Stimulated activated naive B cell treated with anti-CD40 and anti-IgM and Interleukin-4, amounts not matched to agents 10 μg/mL and 1 μg/mL and 100 μg/mL, for 72 hours (primary cell): ENCODE measurements around the gene AXIN1.
"Not testable (repeated sequence)": the region's sequence is repeated elsewhere in the genome, so short reads cannot be mapped to it uniquely, and the experiment has no call there.

ENCODE experiments used
- ATAC-seq, 2 donors: fragments of 150-1000 bp; cut with Tn5 transposase; replicated peaks; 2 replicates each; pipeline ENCODE4 v1.10.0; 2021; ENCODE audit warnings: moderate library complexity in 1 of 2
- DNase-seq: peaks from one replicate; pipeline ENCODE4 v3.0.0; 2021
- H3K27ac Mint-ChIP-seq: one replicate; pipeline ENCODE4 v1.8.0; 2022; ENCODE audit warnings: mild to moderate bottlenecking, mixed read lengths
- H3K27me3 Mint-ChIP-seq, 2 donors: one replicate each; pipeline ENCODE4 v1.8.0; 2022; ENCODE audit warnings: mixed read lengths in 2 of 2
- H3K36me3 Mint-ChIP-seq, 2 donors: one replicate each; pipeline ENCODE4 v1.8.0; 2022; ENCODE audit warnings: mixed read lengths in 2 of 2, mild to moderate bottlenecking in 1 of 2
- H3K4me1 Mint-ChIP-seq, 2 donors: one replicate each; pipeline ENCODE4 v1.8.0; 2022; ENCODE audit warnings: mixed read lengths in 2 of 2, mild to moderate bottlenecking in 1 of 2
- H3K4me3 Mint-ChIP-seq, 2 donors: one replicate each; pipeline ENCODE4 v1.8.0; 2022; ENCODE audit warnings: mild to moderate bottlenecking in 2 of 2, mixed read lengths in 2 of 2, moderate library complexity in 1 of 2
- H3K9me3 Mint-ChIP-seq, 2 donors: one replicate each; pipeline ENCODE4 v1.8.0; 2022; ENCODE audit warnings: mixed read lengths in 2 of 2, mild to moderate bottlenecking in 1 of 2

The AXIN1 gene

GRCh38 chr16:387761-388666 lies 35.5 kb upstream of the AXIN1 start:
- DNase-seq, ATAC-seq, H3K4me3 Mint-ChIP-seq, H3K27me3 Mint-ChIP-seq, H3K9me3 Mint-ChIP-seq, H3K36me3 Mint-ChIP-seq, H3K27ac Mint-ChIP-seq: not testable (repeated sequence)
- peaks cover 14 to 29% of the 10 kb centered on the region in 2 donors for H3K4me1 Mint-ChIP-seq

- Mint-ChIP-seq H3K4me1 (peaks cover 11 to 30% of the 10 kb centered on the region in 2 donors), H3K27ac (no peak overlapping the region), H3K9me3 (no peaks in the 10 kb centered on the region), H3K27me3 (no peaks in the 10 kb centered on the region), H3K36me3 (no peaks in the 10 kb centered on the region), H3K4me3 (no peak overlapping the region)
- no peak for ATAC-seq
- DNase-seq, result no peak
Observed at GRCh38 chr16:386641-387156, 34.2 kb upstream of the AXIN1 start.

GRCh38 chr16:383326-384051 lies 31.0 kb upstream of the AXIN1 start:
- Mint-ChIP-seq H3K27ac (peak overlapping the region; percentile 91), H3K4me3 (peak overlapping the region; percentile 87 to 89), H3K9me3 (no peaks in the 10 kb centered on the region), H3K27me3 (no peaks in the 10 kb centered on the region), H3K36me3 (no peaks in the 10 kb centered on the region), H3K4me1 (peaks cover 13 to 48% of the 10 kb centered on the region in 2 donors)
- peak; percentile 85 for DNase-seq
- peak; percentile 78 to 85 for ATAC-seq

DNA sequence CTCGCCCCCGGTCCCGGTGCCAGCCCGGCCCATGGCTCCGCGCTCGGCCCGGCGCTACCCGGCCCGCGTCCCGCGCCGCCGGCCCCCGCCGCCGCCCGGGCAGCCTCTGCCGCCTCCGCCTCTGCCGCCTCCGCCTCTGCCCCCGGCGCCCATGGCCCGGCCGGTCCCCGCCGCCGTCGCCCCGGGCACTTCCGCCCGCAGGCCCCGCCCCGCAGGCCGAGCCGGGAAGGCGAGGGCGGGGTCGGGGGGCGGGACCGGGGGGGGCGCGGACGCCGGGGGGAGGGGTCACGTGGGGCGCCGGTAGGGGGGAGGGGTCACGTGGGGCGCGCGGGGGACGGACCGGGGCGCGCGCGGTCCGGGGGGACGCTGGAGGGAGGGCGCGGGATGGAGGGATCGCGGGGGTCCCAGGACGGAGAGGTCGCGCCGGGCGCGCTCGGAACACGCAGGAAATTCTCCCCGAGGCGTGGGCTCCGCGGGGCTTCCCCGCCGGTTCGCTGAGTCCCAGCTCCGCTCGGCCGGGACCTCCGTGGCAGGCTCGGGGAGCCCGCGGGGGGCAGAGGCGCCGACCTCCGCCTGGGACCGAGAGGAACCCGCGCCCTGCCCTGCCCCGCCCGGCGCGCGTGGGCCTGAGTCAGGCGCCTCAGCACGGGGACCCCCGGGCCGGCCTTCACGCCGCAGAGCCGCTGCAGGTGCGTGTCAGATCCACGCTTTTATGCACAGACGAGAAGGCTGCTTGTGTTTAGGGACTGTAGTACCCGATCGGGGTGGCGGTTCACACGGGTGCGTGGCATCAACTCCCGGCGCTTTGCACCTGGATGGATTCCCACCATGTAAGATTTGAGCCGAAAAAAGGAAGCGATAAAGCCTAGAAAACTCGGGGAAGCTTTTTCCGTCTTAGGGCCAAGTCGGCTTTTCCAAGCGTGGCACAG lies 29.5 kb upstream of the AXIN1 start, which contains the start of gene PGAP6:
PGAP6 (minus strand) TSS at position 190 of the 929 bp plus-strand sequence; CDS start at position 33, 157 bp downstream.
- Mint-ChIP-seq H3K4me3 (peak within 1 kb of the TSS; percentile 87 to 89), H3K9me3 (no peaks in the 10 kb centered on the region), H3K36me3 (peaks cover 0 to 1% of the 10 kb centered on the region in 2 donors), H3K27me3 (no peaks in the 10 kb centered on the region), H3K4me1 (peaks cover 13 to 48% of the 10 kb centered on the region in 2 donors), H3K27ac (peak within 1 kb of the TSS; percentile 91)
- DNase-seq, result peak; percentile 57
- ATAC-seq, result peak; percentile 45 to 69

- peak; percentile 16 to 36 for ATAC-seq
- Mint-ChIP-seq H3K27ac (no peak overlapping the region), H3K4me3 (peak overlapping the region; percentile 82 to 83), H3K4me1 (peaks cover 11 to 45% of the 10 kb centered on the region in 2 donors), H3K36me3 (peaks cover 2% of the 10 kb centered on the region in 2 donors), H3K27me3 (no peaks in the 10 kb centered on the region), H3K9me3 (no peaks in the 10 kb centered on the region)
- DNase-seq, result no peak
Observed at GRCh38 chr16:381012-381788, 28.7 kb upstream of the AXIN1 start.

DNA sequence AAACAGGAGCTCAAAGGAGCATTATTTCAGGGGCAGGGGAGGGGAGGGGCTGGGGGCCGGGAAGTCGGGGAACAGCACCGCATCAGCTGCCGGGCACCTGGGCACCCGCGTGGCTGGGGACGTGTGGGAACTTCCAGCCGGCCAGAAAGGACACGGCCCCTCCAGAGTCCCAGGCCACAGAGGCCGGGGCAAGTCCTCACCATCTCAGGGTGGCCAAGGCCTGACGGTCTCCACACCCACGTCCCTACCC lies 28.2 kb upstream of the AXIN1 start:
- peaks cover 5 to 6% of the 10 kb centered on the region in 2 donors for H3K36me3 Mint-ChIP-seq
- H3K27me3 Mint-ChIP-seq, result no peaks in the 10 kb centered on the region
- H3K27ac Mint-ChIP-seq, result no peak overlapping the region
- no peaks in the 10 kb centered on the region for H3K9me3 Mint-ChIP-seq
- peaks cover 10 to 40% of the 10 kb centered on the region in 2 donors for H3K4me1 Mint-ChIP-seq
- peak overlapping the region; percentile 82 to 83 for H3K4me3 Mint-ChIP-seq
- DNase-seq, result no peak
- ATAC-seq, result no peak

- H3K36me3 Mint-ChIP-seq, result peaks cover 5 to 6% of the 10 kb centered on the region in 2 donors
- peaks cover 10 to 40% of the 10 kb centered on the region in 2 donors for H3K4me1 Mint-ChIP-seq
- no peaks in the 10 kb centered on the region for H3K9me3 Mint-ChIP-seq
- H3K4me3 Mint-ChIP-seq, result peak overlapping the region; percentile 62 to 82
- no peaks in the 10 kb centered on the region for H3K27me3 Mint-ChIP-seq
- no peak for DNase-seq
- no peak for ATAC-seq
- peak overlapping the region; percentile 31 for H3K27ac Mint-ChIP-seq
Observed at GRCh38 chr16:379961-380761, 27.6 kb upstream of the AXIN1 start.

- H3K27me3 Mint-ChIP-seq, result no peaks in the 10 kb centered on the region
- no peak overlapping the region for H3K4me3 Mint-ChIP-seq
- peaks cover 10 to 39% of the 10 kb centered on the region in 2 donors for H3K4me1 Mint-ChIP-seq
- DNase-seq (no peak), ATAC-seq (no peak)
- H3K36me3 Mint-ChIP-seq, result peaks cover 5 to 6% of the 10 kb centered on the region in 2 donors
- H3K9me3 Mint-ChIP-seq, result no peaks in the 10 kb centered on the region
- H3K27ac Mint-ChIP-seq, result no peak overlapping the region
Observed at GRCh38 chr16:379183-379960, 26.8 kb upstream of the AXIN1 start.

GRCh38 chr16:378821-379182 lies 26.3 kb upstream of the AXIN1 start:
- Mint-ChIP-seq H3K27me3 (no peaks in the 10 kb centered on the region), H3K36me3 (peaks cover 5 to 8% of the 10 kb centered on the region in 2 donors), H3K9me3 (no peaks in the 10 kb centered on the region), H3K4me1 (peaks cover 10 to 33% of the 10 kb centered on the region in 2 donors), H3K27ac (no peak overlapping the region), H3K4me3 (no peak overlapping the region)
- no peak for ATAC-seq
- no peak for DNase-seq

- not testable (repeated sequence) for H3K27ac Mint-ChIP-seq, H3K4me3 Mint-ChIP-seq, H3K9me3 Mint-ChIP-seq, ATAC-seq, H3K27me3 Mint-ChIP-seq, DNase-seq
- H3K4me1 Mint-ChIP-seq, result peaks cover 6 to 28% of the 10 kb centered on the region in 2 donors
- peaks cover 6 to 13% of the 10 kb centered on the region in 2 donors for H3K36me3 Mint-ChIP-seq
Observed at GRCh38 chr16:378113-378820, 25.7 kb upstream of the AXIN1 start.

DNA sequence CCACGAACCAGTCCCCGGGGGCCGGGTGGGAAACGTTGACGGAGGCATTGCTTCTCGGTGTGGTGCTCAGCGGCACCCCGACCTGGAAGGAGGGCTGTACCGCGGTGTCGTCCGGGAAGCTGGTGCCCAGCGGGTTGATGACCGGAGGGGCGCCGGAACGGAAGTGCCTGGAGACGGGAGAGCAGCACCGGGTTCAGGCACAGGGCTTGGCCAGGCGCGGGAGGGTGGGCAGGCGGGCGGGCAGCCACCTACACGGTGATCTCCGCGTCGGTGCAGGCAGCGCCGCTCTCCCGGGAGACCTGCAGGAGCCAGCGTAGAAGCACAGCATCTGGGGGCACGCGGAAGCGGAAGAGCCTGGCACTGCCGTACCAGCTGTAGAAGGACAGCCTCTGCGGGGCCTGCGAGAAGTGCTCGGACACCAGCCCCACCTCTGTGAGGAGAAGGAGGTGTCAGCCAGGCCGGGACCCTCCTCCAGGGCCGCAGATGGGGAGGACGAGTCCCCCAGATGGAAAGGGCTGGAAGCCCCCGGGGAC lies 25.0 kb upstream of the AXIN1 start:
- no peak overlapping the region for H3K27ac Mint-ChIP-seq
- no peak for ATAC-seq
- no peak overlapping the region for H3K4me3 Mint-ChIP-seq
- peaks cover 4 to 20% of the 10 kb centered on the region in 2 donors for H3K4me1 Mint-ChIP-seq
- H3K9me3 Mint-ChIP-seq, result no peaks in the 10 kb centered on the region
- DNase-seq, result no peak
- H3K27me3 Mint-ChIP-seq, result no peaks in the 10 kb centered on the region
- peaks cover 9 to 13% of the 10 kb centered on the region in 2 donors for H3K36me3 Mint-ChIP-seq
